Omental fat pad (tissue), 4 donors: Measurements from ENCODE around the gene ZNF772. TPM values are rescaled to one million over a fixed set of nuclear protein-coding genes. Genes with fewer than 3 reads are reported as not detected.

Experiments used
- ATAC-seq: fragments of 150-250 bp; one replicate; pipeline ENCODE4 v1.9.1; 2016; ENCODE audit warnings: mild to moderate bottlenecking, moderate library complexity; ENCODE audit not compliant: low FRiP score
- DNase-seq: peaks from one replicate; pipeline ENCODE4 v3.0.0-alpha.2; 2019; ENCODE audit warnings: low spot score
- CTCF ChIP-seq, 3 donors: fragments of 450-650 bp; IDR thresholded peaks; one replicate each; pipeline ENCODE4 v1.5.1; 2016 to 2017; ENCODE audit warnings: antibody characterized with exemption in 3 of 3, mild to moderate bottlenecking in 3 of 3, moderate library complexity in 2 of 3
- small RNA-seq: library from RNA; depleted of rRNA; stranded (forward); fragments of <200 nt; gene quantifications from one replicate; pipeline ENCODE3, GENCODE V24; 2016
- total RNA-seq, 4 donors: library from RNA; depleted of rRNA; stranded (reverse); fragments of >200 nt; gene quantifications; one replicate each; pipeline ENCODE4 v1.1.0, GENCODE V29; 2016

Gene ZNF772
- total RNA-seq, 4 donors from 2014 or later = 4.5 to 17.2 (median 8.6) TPM

- DNase-seq = no peak
- no peak for TF ChIP-seq CTCF (IDR thresholded peaks at IDR 0.05)
These were observed 57.9 kb downstream of the ZNF772 start for GRCh38 chr19:57419439-57419838.

More at GRCh38 chr19:57419439-57419838, 57.9 kb downstream of the ZNF772 start:
- no peak for ATAC-seq

Small RNA genes within 50 kb of the gene (small RNA-seq; reads per million reads assigned to genes)
- gene VN1R107P = not detected

Other genes starting within 250 kb of the ZNF772 start
- gene AURKC, start 246.5 kb downstream of the ZNF772 start, total RNA-seq = 1 to 10 TPM in 2 of 4 donors, under 1 TPM in 1, not detected in 1; 0.69 to 2.2 (median 1.7) TPM
- 10 to 100 TPM; 14.8 to 21.6 (median 19.4) TPM for gene ZNF805, start 236.9 kb downstream of the ZNF772 start, total RNA-seq
- gene ZNF460, start 197.1 kb downstream of the ZNF772 start, total RNA-seq = 100 to 1,000 TPM in 2 of 4 donors, 10 to 100 TPM in 2; 46.5 to 163 (median 104) TPM
- 1 to 10 TPM; 5.6 to 8.4 (median 7.3) TPM for gene ZNF543, start 157.1 kb downstream of the ZNF772 start, total RNA-seq
- gene ZNF304, start 126.3 kb downstream of the ZNF772 start, total RNA-seq = 10 to 100 TPM in 1 of 4 donors, 1 to 10 TPM in 3; 4.6 to 11.0 (median 7.3) TPM
- gene TRAPPC2B, start 114.0 kb downstream of the ZNF772 start, total RNA-seq = 10 to 100 TPM; 15.3 to 22.9 (median 16.9) TPM
- 1 to 10 TPM; 1.9 to 2.6 (median 2.6) TPM for gene ZNF547, start 114.0 kb downstream of the ZNF772 start, total RNA-seq
- gene ZNF548, start 87.7 kb downstream of the ZNF772 start, total RNA-seq = 10 to 100 TPM; 11.7 to 35.9 (median 22.7) TPM
- 10 to 100 TPM in 2 of 4 donors, 1 to 10 TPM in 2; 5.8 to 12.5 (median 9.3) TPM for gene ZNF17, start 66.4 kb downstream of the ZNF772 start, total RNA-seq
- 10 to 100 TPM in 1 of 4 donors, 1 to 10 TPM in 3; 3.3 to 18.0 (median 7.6) TPM for gene ZNF749, start 42.2 kb downstream of the ZNF772 start, total RNA-seq
- gene VN1R1, start 20.4 kb downstream of the ZNF772 start, total RNA-seq = under 1 TPM in 3 of 4 donors, not detected in 1; 0.19 to 0.48 (median 0.44) TPM
- 10 to 100 TPM in 3 of 4 donors, 1 to 10 TPM in 1; 5.8 to 14.8 (median 12.5) TPM for gene ZNF419, start 10.2 kb upstream of the ZNF772 start, total RNA-seq
- gene ZNF773, start 22.4 kb upstream of the ZNF772 start, total RNA-seq = 10 to 100 TPM in 2 of 4 donors, 1 to 10 TPM in 2; 5.7 to 15.5 (median 9.6) TPM
- 1 to 10 TPM; 2.4 to 6.6 (median 4.9) TPM for gene ZNF549, start 49.8 kb upstream of the ZNF772 start, total RNA-seq
- 1 to 10 TPM; 3.7 to 8.8 (median 6.9) TPM for gene ZNF550, start 82.3 kb upstream of the ZNF772 start, total RNA-seq
- 1 to 10 TPM; 2.0 to 6.0 (median 3.7) TPM for gene ZNF416, start 101.3 kb upstream of the ZNF772 start, total RNA-seq
- gene ZIK1, start 106.6 kb upstream of the ZNF772 start, total RNA-seq = 1 to 10 TPM; 1.3 to 3.5 (median 2.5) TPM
- 1 to 10 TPM in 3 of 4 donors, under 1 TPM in 1; 0.65 to 3.6 (median 3.0) TPM for gene ZNF530, start 122.3 kb upstream of the ZNF772 start, total RNA-seq
- gene ZNF134, start 136.7 kb upstream of the ZNF772 start, total RNA-seq = 10 to 100 TPM in 3 of 4 donors, 1 to 10 TPM in 1; 9.6 to 25.1 (median 13.8) TPM
- gene ZNF211, start 155.6 kb upstream of the ZNF772 start, total RNA-seq = 10 to 100 TPM in 1 of 4 donors, 1 to 10 TPM in 3; 5.3 to 15.0 (median 9.2) TPM
- gene ZSCAN4, start 191.4 kb upstream of the ZNF772 start, total RNA-seq = not detected
- 10 to 100 TPM in 1 of 4 donors, 1 to 10 TPM in 3; 7.3 to 22.2 (median 8.1) TPM for gene ZNF551, start 204.4 kb upstream of the ZNF772 start, total RNA-seq
- 1 to 10 TPM; 1.4 to 4.4 (median 2.8) TPM for gene ZNF154, start 231.6 kb upstream of the ZNF772 start, total RNA-seq